HG03378 (cell line): Measurements from ENCODE around the gene ISG20.

ENCODE experiments used
- ATAC-seq: cut with Tn5 transposase; IDR thresholded peaks from one replicate; pipeline ENCODE4 v1.9.1; 2021; ENCODE audit warnings: mild to moderate bottlenecking, moderate library complexity; ENCODE audit not compliant: unreplicated experiment

Gene ISG20

GRCh38 chr15:88680241-88681001 is 41.6 kb downstream of the ISG20 start:
- ATAC-seq, result no peak

- ATAC-seq, result no peak
These were observed 42.9 kb downstream of the ISG20 start for GRCh38 chr15:88681610-88682221.

- ATAC-seq, result no peak
These were observed 45.5 kb downstream of the ISG20 start for GRCh38 chr15:88684345-88684744.

GRCh38 chr15:88686166-88686565 is 47.4 kb downstream of the ISG20 start:
- no peak for ATAC-seq

GRCh38 chr15:88688394-88688933 is 49.6 kb downstream of the ISG20 start:
- ATAC-seq, result no peak

- ATAC-seq, result no peak
These were observed 51.5 kb downstream of the ISG20 start for GRCh38 chr15:88690331-88690730.

GRCh38 chr15:88693191-88693590 is 54.4 kb downstream of the ISG20 start:
- ATAC-seq, result no peak

GRCh38 chr15:88695101-88695500 is 56.3 kb downstream of the ISG20 start:
- no peak for ATAC-seq

GRCh38 chr15:88695691-88696251 is 57.0 kb downstream of the ISG20 start:
- no peak for ATAC-seq

- ATAC-seq, result no peak
These were observed 57.4 kb downstream of the ISG20 start for GRCh38 chr15:88696254-88696653.

GRCh38 chr15:88697276-88697675 is 58.5 kb downstream of the ISG20 start:
- ATAC-seq, result no peak

GRCh38 chr15:88699861-88700260 is 61.0 kb downstream of the ISG20 start:
- ATAC-seq, result no peak

- ATAC-seq, result no peak
These were observed 61.9 kb downstream of the ISG20 start for GRCh38 chr15:88700716-88701115.

GRCh38 chr15:88701561-88702095 is 62.8 kb downstream of the ISG20 start:
- ATAC-seq, result no peak

- ATAC-seq, result no peak
These were observed 64.2 kb downstream of the ISG20 start for GRCh38 chr15:88702983-88703382.

GRCh38 chr15:88703533-88703932 is 64.7 kb downstream of the ISG20 start:
- no peak for ATAC-seq

- ATAC-seq, result no peak
These were observed 66.3 kb downstream of the ISG20 start for GRCh38 chr15:88704791-88705768.

GRCh38 chr15:88705769-88706165 is 67.0 kb downstream of the ISG20 start:
- ATAC-seq, result no peak
